GM21529 (cell line): ENCODE data around the gene PLXNA4.

ENCODE experiments used
- ATAC-seq: cut with Tn5 transposase; IDR thresholded peaks from one replicate; pipeline ENCODE4 v1.9.1; 2021; ENCODE audit not compliant: unreplicated experiment

The PLXNA4 gene

GRCh38 chr7:132250480-132251326 lies 325.6 kb downstream of the PLXNA4 start:
- ATAC-seq, result no peak

DNA sequence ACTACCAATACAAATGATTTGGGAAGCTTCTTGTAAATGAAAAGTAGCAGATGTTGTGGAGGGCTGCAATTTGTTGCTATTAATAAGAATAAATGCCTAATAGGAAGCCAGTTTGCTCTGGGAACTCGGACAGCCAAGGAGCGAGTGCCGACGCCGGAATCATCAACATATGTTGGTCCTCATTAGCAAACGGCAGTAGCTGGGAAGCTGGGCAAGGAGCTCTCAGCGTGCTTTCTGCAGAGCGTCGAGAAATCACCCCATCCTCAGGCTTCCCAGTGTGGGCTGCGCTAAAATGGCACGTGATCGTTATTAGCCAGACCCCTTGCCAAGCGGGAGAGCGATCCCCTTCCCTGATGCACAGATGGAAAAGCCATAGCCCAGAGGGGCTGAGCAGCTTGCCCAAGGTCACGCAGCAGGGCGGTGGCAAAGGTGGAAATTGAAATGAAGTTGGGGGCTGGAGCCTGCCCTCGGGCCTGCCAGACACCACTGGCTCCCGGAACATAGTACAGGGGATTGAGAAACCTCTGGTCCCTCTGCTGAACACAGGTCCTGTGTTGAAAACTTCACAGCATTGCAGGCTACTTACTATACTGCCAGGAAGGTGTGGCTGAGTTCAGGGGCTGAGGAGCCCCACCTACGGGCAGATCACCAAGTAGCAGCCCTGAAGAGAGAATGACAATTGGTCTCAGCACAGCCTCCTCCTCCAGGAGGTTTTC lies 326.9 kb downstream of the PLXNA4 start:
- no peak for ATAC-seq

GRCh38 chr7:132248841-132249240 lies 327.4 kb downstream of the PLXNA4 start:
- no peak for ATAC-seq

DNA sequence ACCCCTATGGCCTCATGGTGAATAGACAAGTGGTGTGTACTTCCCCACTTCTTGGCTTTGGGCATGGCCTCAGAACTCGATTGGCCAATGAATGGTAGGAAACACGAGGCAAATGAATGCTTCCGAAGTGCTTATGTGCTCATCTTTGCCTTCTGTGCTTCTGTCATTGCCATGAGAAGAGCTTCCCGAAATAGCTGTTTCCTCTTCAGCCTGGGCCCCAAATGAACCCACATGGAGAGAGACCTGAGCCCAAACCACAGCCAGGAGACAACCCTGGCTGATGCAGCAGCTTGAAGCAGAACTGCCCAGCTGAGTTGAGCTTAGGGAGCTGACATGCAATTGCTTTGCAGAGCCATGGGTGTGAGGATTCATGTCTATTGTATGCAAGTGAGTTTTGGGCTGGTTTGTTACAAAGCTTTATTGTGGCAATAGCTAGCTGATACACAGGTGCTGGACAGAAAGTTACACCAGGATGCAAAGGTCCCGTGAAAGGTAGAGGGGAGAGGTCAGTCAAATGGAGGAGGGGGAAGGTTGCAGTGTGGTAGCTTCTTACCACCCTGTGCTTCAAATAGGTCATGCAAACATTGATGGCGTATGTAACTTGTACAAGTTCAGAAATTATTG lies 328.2 kb downstream of the PLXNA4 start:
- no peak for ATAC-seq

GRCh38 chr7:132246591-132246990 lies 329.7 kb downstream of the PLXNA4 start:
- no peak for ATAC-seq

GRCh38 chr7:132245539-132245938 lies 330.7 kb downstream of the PLXNA4 start:
- no peak for ATAC-seq

DNA sequence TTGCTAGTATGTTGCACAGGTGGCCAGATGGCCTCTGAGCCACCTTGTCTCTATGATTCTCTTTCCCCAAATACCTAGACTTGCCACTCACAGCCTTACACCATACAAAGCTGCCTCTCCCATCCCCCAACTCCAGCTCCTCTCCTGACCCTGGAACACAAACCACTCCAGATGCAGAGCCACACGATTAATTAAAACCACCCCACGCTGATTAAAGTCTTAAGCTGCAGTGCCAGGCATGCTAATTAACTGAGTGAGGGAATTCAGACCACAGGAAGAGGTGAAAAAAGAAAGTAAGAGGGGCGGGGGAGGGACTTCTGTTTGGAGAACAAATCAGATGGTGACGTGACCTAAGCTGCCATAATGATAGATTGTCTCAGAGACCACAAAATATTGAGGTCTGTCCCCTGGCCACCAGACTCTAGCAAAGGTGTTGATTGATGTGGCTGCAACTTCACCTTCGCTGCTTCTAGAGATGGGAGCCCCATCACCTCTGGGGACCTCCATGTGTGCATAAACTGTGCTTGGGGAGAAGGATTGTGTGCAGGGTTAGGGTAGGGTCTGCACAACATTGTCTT lies 331.3 kb downstream of the PLXNA4 start:
- ATAC-seq, result no peak

- ATAC-seq, result no peak
These were observed 332.8 kb downstream of the PLXNA4 start for GRCh38 chr7:132243463-132243862.

- ATAC-seq, result no peak
These were observed 333.2 kb downstream of the PLXNA4 start for GRCh38 chr7:132243051-132243450.

DNA sequence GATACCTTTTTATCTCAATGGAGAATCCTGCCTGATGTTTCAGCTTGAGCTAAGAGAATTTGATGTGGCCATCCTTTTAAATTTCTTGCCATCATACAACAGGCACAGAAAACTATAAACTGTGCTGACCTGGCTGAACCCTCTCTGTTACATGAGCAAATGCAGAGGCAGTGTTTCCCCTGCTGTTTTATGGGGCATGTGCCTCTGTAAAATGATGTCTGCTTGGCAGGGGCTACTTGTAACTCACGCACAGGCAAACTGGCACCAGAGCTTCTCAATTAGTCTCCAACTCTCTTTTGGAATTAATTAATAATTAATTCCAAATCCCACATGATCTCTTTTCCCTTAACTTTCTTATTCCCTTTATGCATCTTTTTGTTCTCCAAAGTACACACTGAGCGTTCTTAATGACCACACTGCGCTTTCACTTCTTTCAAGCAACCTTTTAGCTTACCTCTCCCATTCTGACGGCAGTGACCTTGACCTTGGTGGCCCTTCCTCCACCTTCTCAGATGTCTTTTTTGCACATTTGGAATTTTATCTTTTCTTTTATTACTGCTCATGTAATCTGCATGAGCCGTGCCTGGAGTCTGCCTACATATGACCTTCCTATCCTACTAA lies 334.0 kb downstream of the PLXNA4 start:
- ATAC-seq, result no peak

DNA sequence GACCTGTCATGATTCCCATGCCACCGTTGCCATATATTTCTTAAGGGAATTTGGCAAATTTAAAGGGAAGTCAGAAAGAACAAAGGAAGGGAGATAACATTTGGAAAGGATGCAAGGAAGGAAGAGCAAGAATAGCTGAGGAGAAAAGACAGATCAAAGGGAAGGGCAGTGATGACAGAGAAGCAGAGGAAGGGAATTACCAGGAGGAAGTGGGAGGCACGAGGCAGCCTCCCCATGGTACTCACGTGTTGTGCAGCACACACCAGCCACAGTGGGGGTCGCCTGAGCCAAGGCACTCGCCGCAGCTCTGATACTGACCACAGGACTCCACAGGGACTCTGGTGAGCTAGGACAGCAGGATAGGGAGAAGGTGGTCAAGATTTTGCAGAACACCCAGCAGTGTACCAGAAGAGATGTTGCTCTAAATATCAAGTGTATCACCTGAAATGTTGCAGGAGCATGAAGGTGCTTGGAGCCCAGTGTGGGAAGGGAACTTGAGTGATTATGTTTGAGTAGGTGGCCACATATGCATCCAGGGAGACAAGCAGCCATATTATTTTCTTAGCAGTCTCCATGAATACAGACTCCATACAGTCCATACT lies 335.3 kb downstream of the PLXNA4 start:
- no peak for ATAC-seq

DNA sequence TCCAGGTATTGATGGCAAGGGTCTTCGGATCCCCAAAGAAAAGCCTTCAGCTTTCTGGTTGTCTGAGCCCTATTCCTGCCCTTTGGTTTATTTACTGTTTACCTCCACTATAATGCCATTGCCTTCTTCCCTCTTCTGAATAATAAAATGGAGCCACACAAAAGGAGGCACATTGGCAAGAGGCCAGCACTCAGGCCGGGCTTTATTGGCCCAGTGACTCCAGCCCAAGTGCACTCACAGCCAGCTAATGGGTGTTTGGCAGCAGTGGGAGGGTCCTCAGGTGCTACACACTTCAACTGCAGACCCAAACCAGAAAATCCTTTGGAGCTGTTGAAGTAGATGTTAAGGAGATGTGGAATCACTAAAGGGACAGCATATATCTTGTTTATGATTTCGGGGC lies 336.0 kb downstream of the PLXNA4 start:
- ATAC-seq, result no peak

GRCh38 chr7:132239422-132239994 lies 336.8 kb downstream of the PLXNA4 start:
- no peak for ATAC-seq

GRCh38 chr7:132234711-132235110 lies 341.6 kb downstream of the PLXNA4 start:
- ATAC-seq, result no peak

GRCh38 chr7:132232406-132232805 lies 343.9 kb downstream of the PLXNA4 start:
- no peak for ATAC-seq

DNA sequence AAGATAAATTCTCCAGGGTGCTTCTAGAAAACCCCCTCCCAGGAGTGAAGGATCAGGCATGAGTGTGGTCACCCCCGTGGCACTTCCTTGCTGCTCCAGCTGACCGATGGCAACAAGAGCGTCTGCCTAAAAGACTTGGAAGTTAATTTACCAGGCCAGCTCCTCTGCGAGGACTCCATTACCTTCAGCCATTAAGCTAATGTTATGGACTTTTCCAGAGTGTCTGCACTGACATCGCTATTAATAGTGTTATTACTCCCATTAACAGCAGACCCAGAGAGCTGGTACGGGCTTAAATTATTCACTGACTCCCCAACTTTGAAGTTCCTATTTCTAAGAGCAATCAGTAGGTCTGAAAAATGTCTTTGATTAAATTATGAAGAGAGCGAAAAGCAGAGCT lies 345.8 kb downstream of the PLXNA4 start:
- ATAC-seq, result no peak

- no peak for ATAC-seq
These were observed 348.0 kb downstream of the PLXNA4 start for GRCh38 chr7:132228240-132228639.

- ATAC-seq, result no peak
These were observed 349.3 kb downstream of the PLXNA4 start for GRCh38 chr7:132226957-132227290.

- no peak for ATAC-seq
These were observed 350.0 kb downstream of the PLXNA4 start for GRCh38 chr7:132226046-132226956.
